Middle frontal gyrus (tissue), 1 donor: ENCODE results near the gene DHRS12.

Source experiments
- DNase-seq: peaks from one replicate; pipeline ENCODE4 v3.0.0-alpha.2; 2015; ENCODE audit warnings: low spot score; ENCODE audit errors: extremely low spot score

Gene DHRS12

DNA sequence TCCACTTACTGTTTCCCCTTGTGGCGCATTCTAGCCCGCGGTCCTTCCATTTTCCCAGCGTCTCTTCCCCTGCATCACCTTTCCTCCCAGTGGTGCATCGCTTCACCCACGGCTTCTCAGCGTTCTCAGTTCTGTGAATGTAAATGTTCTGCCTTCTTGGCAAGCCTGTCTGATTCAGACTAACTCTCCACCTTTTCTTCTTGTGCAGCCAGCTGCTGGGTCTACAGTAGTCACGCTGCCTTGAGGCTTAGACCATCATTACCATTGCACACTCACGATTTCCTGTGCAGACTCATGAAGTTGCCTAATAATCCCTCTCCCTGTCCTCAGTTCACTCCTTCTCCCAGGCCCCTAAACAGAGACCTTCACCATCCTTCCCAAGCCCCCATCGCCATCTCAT lies 75.0 kb downstream of the DHRS12 start:
- DNase-seq, result no peak

DNA sequence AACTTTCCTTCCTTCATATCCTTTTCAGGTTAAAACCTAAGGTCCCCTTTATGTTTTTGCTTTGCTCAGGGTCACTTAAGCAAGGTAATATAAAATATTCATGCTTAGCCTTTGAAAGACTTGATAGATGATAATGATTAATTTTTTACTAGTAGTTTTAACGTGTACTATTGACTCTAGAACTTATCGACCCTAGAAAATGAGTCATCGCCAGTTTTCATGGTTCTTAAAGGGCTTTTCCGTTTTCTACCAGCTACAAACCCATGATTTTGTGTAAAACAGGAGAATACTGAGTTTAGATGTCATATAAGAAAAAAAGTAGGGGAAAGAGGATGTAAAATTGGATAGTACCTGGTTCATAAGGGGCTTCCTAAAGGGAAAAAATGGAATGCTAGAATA lies 75.7 kb downstream of the DHRS12 start:
- DNase-seq, result no peak

DNA sequence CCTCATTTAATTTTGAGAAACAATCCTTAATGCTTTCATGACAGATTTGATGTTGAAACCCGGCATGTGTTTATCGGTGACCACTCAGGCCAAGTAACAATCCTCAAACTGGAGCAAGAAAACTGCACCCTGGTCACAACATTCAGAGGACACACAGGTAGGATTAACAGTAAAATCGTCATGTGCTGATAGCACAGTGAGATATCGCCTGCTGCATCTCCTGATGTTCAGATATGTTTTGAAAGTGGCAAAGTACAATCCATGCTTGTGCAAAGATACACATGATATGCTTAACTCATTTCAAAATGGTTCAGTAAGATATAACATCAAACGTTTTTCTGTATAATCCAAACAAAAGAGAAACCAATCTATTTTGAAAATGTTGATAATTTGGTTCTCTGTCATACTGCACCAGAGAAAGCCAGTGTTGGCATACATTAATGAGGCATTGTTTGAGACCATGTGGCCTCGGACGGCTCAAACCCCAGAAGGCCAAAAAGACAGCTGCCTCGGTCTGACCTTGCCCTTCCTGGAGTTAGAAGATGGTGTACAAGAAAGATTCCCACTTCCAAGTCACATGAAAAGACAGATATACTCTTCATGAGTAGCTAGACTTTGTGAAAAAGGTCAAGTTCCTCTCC lies 76.2 kb downstream of the DHRS12 start:
- no peak for DNase-seq

DNA sequence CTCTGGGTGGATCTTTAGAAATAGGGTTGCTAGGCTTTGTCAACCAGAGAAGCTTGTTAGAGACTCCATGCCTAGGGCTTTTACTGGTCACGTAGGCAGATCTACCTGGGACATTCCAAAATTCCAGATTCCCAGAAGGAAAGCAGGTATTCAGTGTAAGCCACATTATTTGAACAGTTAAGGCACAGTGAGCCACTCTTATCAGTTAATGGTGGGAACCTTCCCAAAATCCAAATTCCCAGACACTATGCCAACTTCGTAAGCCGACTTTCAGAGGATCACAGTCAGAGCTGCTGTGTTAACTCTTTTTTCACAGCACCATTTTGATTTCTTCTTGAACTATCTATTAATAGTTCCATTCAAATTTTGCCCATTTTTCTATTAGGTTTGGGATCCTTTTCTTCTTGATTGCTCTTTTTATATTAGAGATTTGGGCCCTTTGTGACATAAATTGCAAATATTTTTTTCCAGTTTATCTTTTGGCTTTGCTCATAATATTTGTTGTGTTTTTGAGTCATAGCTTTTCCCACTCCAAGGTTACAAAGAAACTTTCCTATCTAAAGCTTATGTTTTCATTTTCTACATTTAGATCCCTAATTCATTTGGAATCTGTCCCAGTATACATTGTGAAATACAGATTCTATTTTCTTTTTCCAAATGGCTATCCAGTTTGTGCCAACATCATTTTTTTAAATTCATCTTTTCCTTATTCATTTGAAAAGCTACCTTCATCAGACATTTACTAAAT lies 77.3 kb downstream of the DHRS12 start:
- DNase-seq, result no peak

DNA sequence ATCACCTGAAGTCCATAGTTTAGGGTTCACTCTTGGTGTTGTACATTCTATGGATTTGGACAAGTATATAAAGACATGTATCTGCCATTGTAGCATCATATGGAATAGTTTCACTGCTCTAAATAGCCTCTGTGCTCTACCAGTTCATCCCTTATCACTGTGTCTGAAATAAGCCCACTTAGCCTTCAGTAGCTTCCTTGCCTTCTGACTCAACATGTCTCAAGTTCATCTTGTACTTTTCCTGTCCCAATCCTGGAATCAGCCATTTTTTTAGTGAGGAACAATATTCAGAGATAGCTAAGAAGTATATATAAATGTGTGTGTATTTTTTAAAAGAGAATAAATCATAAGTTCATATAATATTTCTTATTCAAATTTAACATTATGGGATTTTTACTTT lies 79.2 kb downstream of the DHRS12 start:
- no peak for DNase-seq

DNA sequence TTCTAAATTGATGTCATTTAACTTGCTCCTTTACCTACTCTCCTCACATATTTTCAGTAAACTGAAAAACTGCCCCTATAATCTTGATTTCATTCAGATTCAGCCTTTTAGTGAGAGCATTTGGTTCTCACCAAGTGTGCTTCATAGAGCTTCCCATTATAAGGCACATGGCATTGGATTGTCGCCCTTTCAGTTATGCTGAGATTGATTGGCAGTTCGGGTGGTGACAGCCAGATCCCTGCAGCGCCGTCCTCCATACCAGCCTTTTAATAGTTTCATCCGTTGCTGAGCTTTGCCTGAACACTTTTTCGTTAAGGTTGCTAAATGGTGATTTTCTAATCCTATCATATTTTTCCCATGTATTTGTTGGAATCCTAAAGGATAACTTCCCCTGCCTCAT lies 80.4 kb downstream of the DHRS12 start:
- DNase-seq, result no peak

DNA sequence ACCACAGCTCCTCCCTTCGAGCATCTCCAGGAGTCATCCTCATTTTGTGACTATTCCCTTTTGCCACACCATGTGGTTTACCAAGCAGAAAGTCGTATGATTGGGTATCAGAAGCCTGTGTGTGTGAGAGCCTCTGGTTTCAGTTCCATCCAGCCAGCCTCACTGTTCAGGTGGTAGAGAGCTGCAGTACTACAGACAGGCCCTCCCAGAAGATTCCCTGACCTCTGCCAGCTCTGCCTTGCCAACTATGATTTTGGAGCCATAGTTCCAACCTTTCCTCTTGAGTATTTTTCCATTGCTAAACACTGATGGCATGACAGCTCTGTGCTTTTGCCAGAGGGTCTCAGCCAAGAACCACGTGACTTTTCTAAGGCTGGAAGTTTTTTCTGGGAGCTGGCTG lies 82.5 kb downstream of the DHRS12 start:
- DNase-seq, result no peak

DNA sequence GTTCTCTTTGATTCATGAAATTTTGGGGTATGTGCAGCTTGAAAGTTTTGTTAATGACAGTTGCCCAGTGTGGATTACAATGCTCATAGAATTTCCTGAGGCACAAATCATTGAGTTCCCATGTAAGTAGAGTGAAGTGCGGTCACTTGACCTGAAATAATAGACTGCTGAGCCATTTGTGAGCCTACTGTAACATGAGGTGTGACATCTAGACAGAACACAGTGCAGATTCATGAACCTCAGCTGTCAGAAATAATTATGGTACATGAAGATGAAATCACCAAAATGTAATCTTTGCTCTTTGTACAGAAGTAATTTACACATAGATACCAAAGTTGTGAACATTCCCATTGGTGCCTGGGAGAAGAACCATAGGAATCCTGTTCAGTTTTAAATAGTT lies 84.6 kb downstream of the DHRS12 start:
- DNase-seq, result no peak
